ENCODE measurements around the gene GLCE.

The GLCE gene

DNA sequence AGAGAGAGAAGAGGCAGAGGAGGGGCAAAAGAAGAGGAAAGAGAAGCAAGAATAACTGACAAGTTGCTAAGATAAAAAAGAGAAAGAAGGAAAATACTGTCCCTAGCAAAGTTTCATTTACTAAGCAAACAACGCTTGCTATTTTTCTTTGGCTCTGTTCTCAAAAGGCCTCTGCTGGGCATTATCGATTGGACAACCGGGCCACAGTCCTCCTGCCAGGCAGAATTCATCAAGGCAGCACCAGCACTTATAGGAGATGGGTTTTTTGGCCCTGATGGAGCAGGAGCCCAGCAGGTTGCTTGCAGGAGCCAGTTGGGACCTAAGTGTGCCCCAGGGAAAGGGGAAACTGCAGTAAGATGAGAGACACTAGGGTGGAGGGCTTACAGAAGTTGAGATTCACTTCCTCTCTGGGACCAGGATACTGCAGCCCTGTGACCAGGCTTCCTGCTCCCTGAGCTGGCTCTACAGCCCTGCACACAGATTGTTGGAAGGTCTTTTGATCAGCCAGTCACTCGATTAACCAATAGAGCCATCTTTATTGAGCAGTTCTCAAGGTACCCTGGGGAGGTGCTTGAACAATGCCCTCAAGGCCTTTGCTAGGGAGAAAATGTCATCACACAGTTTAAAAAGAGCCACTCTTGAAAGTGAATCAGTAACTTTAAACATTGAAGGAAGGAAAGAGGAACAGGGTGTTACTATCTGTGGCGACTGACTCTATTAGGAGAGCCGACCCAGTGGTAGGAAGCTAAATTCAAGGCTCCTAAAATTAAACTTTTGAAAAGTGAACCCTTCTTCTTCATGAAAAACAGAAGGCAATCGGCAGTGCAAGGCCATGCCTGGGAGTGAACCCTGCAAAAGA, 28.8 kb upstream of the GLCE start:
- Mint-ChIP-seq H3K36me3 (ENCODE audit: low read depth) (no peaks in the 10 kb centered on the region), H3K4me1 (ENCODE audit: low read depth) (no peaks in the 10 kb centered on the region), H3K27ac (no peak overlapping the region), H3K4me3 (no peak overlapping the region), H3K27me3 (no peaks in the 10 kb centered on the region), H3K9me3 (no peaks in the 10 kb centered on the region)

DNA sequence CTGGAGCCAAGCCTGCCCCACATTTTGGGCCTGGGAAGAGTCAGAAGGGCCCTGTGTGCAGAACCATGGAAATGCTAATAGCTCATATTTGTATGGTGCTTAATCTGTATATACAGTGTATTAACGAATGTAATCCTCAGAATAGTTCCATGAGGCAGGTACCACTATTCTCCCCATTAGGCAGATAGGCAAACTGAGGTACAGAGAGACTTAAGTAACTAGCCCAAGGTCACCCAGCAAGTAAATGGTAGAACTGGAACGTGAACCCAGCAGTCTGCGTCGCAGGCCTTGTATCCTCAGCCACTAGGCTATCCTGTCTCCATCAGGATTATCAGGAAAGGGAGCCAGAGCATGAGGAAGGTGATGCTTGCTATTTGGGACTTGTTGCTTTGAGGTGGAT, 28.0 kb upstream of the GLCE start:
- no peaks in the 10 kb centered on the region for H3K36me3 Mint-ChIP-seq (ENCODE audit: low read depth)
- H3K9me3 Mint-ChIP-seq = no peaks in the 10 kb centered on the region
- H3K4me3 Mint-ChIP-seq = no peak overlapping the region
- H3K4me1 Mint-ChIP-seq (ENCODE audit: low read depth) = no peaks in the 10 kb centered on the region
- no peaks in the 10 kb centered on the region for H3K27me3 Mint-ChIP-seq
- no peak overlapping the region for H3K27ac Mint-ChIP-seq

DNA sequence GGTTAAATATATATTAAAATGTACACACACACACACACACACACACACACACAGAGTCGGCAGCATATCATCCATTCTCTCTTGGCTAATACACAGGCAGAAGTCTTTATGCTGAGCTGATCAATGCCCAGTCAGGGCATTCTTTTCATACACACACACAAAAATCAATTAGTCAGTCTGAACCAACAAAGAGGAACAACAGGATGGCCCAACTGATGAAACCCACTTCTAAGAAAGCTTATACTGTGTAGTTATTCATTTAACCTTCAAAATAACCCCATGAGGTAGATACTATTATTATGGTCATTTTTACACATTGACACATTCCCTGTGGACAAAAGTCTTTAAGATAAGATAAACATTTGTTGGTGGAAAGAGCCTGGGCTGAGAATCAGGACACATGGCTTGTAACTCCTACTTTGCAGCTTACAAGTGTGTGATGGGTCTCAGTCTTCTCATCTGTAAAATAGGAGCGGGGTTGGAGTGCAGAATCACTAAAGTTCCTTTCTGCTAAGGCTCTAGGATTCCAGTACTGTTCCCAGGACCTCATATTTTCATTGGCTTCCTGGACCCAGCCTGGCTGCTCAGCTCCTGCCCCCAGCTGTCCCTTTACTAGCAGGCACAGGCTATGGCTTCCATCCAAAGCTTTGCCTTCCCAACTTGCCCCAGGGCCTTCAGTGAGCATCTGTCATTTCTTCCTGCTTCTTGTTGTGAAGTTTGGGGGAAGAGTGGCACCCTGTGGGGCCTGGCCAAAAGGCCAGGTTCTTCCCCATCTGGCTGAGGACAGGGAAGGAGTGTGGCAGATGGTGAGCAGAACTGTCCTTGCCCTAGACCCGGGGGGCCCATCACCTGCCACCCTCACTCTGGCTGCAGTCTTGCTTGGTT, 27.2 kb upstream of the GLCE start:
- no peak overlapping the region for H3K4me3 Mint-ChIP-seq
- peaks cover 5% of the 10 kb centered on the region for H3K27me3 Mint-ChIP-seq
- no peaks in the 10 kb centered on the region for H3K36me3 Mint-ChIP-seq (ENCODE audit: low read depth)
- H3K4me1 Mint-ChIP-seq (ENCODE audit: low read depth) = no peaks in the 10 kb centered on the region
- H3K9me3 Mint-ChIP-seq = no peaks in the 10 kb centered on the region
- no peak overlapping the region for H3K27ac Mint-ChIP-seq

DNA sequence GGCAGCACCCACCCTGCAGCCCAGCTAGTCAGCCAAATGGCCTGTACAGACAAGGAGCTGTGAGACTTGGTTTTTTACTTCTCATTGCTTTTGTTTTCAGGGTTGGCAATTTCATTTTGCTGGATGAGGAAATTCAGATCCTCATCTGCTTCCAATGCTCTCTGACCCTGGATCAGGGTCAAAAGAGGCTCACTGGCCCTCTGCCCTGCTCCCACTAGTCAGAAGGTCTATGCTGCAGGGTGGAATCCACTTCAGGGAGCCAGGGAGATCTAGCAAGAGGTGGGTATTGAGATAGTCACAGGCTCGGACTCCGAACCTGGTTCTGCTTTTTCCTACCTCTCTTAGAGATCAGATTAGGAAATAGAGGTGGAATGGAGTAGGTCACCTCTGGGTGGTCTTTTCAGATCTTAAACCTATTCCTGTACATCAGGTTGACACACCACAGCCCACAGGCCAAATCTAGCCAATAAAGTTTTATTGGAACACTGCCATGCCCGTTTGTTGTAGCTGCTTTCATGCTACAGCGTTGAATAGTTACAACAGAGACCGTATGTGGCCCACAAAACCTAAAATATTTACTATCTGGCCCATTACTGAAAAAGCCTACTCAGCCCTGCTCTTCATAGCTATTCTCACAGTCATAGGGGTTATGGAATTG, 26.4 kb upstream of the GLCE start:
- H3K9me3 Mint-ChIP-seq = no peaks in the 10 kb centered on the region
- H3K27me3 Mint-ChIP-seq = peaks cover 12% of the 10 kb centered on the region
- no peak overlapping the region for H3K4me3 Mint-ChIP-seq

DNA sequence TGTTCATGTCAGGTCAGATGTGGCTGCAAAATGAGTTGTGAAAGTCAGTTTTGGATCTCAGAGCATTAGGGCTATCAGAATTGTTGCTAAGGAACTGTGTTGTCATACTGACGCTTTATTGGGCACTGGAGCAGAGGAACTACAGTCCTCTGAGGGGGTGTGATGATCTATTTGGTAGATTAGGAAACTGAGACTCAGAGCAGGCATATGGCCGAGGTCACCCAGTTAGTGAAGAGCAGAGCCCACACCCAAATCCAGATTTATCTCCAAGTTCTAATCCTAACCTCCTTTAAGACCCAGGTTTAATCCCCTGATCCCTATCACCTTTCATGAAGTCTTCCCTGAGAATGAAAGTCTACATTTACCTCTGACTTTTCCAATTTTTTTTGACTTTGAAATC, 25.6 kb upstream of the GLCE start:
- Mint-ChIP-seq H3K9me3 (no peaks in the 10 kb centered on the region), H3K27me3 (peaks cover 20% of the 10 kb centered on the region), H3K27ac (no peak overlapping the region), H3K4me3 (no peak overlapping the region), H3K36me3 (ENCODE audit: low read depth) (no peaks in the 10 kb centered on the region), H3K4me1 (ENCODE audit: low read depth) (no peaks in the 10 kb centered on the region)

More for the DNA sequence above, 26.4 kb upstream of the GLCE start:
- no peaks in the 10 kb centered on the region for H3K4me1 Mint-ChIP-seq (ENCODE audit: low read depth)
- no peaks in the 10 kb centered on the region for H3K36me3 Mint-ChIP-seq (ENCODE audit: low read depth)
- H3K27ac Mint-ChIP-seq = no peak overlapping the region

DNA sequence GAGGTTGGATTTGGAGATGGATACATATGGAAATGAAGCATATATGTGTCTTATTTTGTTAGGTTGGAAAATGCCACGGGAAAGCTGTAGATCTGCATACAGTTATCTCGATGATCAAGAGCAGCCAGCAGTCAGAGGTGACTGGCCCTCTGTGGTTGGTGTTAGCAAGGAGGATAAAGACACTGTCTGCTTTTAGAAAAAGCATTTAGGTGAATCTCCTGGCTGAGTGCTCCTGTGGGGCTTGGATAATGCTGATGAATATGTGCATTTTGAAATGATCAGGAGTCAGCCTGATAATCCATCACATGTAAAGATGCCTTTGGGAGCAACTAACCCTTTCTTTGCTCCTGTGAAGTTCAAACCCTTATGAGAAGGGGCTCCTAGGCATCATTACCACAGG, 24.9 kb upstream of the GLCE start:
- no peak overlapping the region for H3K4me3 Mint-ChIP-seq
- no peaks in the 10 kb centered on the region for H3K9me3 Mint-ChIP-seq
- no peaks in the 10 kb centered on the region for H3K4me1 Mint-ChIP-seq (ENCODE audit: low read depth)
- no peak overlapping the region for H3K27ac Mint-ChIP-seq
- no peaks in the 10 kb centered on the region for H3K36me3 Mint-ChIP-seq (ENCODE audit: low read depth)
- peaks cover 25% of the 10 kb centered on the region for H3K27me3 Mint-ChIP-seq

DNA sequence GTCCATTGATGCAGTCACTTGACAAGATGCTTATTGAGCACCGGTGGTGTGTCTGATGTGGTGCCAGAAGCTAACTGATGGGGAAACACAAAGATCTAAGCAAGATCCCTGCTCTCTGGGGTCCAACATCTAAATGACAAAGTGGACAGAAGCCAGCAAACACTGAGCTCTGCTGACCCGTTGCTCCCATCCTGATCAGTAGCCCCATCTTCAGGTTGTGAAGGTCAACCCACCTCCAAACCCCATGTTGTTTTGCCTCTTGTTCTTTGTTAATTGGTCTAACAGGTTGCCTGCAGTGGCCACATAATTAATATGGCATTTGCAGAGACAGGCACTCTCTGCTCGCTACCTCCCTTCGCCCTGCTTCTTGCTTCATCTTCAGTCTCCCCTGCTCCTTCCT, 21.5 kb upstream of the GLCE start:
- H3K9me3 Mint-ChIP-seq = no peaks in the 10 kb centered on the region
- H3K4me3 Mint-ChIP-seq = no peak overlapping the region
- H3K27me3 Mint-ChIP-seq = peaks cover 44% of the 10 kb centered on the region
- no peaks in the 10 kb centered on the region for H3K4me1 Mint-ChIP-seq (ENCODE audit: low read depth)
- H3K36me3 Mint-ChIP-seq (ENCODE audit: low read depth) = no peaks in the 10 kb centered on the region
- no peak overlapping the region for H3K27ac Mint-ChIP-seq

DNA sequence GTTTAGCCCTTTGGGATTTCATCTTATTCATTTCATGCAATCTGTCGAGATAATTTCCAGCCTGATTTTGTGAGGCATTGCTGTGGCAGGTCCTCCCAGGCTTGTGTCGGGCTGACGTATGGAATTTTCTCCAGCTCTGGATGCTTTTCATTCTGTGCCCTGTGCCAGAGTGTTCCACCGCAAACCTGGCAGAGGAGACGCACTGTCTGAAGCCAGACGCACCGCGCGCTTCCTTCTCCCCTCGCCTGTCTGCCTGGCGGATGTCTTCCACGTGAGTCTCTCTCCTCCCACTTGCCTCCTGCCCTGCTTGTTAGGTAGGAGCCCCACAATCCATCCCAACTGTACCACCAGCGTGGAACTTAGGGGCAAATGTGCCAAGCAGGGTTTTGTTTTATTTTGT, 20.1 kb upstream of the GLCE start:
- Mint-ChIP-seq H3K4me1 (ENCODE audit: low read depth) (no peaks in the 10 kb centered on the region), H3K27me3 (peaks cover 47% of the 10 kb centered on the region), H3K27ac (no peak overlapping the region), H3K36me3 (ENCODE audit: low read depth) (no peaks in the 10 kb centered on the region), H3K9me3 (no peaks in the 10 kb centered on the region), H3K4me3 (no peak overlapping the region)

DNA sequence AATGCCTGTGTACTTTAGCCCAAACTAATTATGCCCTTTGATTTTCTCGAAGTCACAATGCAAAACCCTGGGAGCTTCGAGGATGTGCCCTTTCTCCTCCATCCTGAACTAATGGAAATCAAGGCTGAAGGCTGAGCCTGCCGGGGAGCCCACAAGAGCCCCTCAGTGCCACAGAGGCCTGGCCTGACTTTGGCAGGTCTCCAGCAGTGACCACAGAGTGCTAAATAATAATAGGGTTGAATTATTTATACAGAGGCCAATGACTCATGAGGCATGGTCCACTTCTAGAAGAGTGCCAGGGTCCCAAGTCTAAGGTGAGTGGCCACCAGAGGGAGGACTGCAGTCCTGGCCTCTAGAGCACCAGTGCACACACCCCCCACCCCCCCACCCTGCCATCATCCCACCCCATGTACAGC, 19.1 kb upstream of the GLCE start:
- Mint-ChIP-seq H3K27ac (no peak overlapping the region), H3K9me3 (no peaks in the 10 kb centered on the region), H3K4me3 (no peak overlapping the region), H3K4me1 (ENCODE audit: low read depth) (no peaks in the 10 kb centered on the region), H3K27me3 (peaks cover 56% of the 10 kb centered on the region), H3K36me3 (ENCODE audit: low read depth) (no peaks in the 10 kb centered on the region)

DNA sequence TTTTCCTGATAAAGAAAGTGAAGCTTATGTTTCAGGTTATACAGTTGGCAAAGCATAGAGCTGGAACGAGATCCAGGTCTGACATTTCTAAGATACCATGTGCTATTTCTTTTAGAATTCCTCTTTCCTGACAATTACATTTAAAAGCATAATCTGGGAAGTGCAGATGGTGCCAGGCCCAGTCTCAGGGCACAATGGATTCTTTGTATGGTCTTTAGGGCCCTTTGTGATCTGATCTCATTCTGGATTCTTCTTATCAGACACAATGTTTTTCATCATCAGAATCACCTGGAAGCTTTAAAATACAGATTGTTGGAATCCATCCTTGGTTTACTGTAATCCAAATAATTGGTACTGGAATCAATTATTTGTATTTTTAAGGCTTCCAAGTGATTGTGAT, 18.6 kb upstream of the GLCE start:
- Mint-ChIP-seq H3K27me3 (peaks cover 56% of the 10 kb centered on the region), H3K4me1 (ENCODE audit: low read depth) (no peaks in the 10 kb centered on the region), H3K36me3 (ENCODE audit: low read depth) (no peaks in the 10 kb centered on the region), H3K27ac (no peak overlapping the region), H3K9me3 (no peaks in the 10 kb centered on the region), H3K4me3 (no peak overlapping the region)

DNA sequence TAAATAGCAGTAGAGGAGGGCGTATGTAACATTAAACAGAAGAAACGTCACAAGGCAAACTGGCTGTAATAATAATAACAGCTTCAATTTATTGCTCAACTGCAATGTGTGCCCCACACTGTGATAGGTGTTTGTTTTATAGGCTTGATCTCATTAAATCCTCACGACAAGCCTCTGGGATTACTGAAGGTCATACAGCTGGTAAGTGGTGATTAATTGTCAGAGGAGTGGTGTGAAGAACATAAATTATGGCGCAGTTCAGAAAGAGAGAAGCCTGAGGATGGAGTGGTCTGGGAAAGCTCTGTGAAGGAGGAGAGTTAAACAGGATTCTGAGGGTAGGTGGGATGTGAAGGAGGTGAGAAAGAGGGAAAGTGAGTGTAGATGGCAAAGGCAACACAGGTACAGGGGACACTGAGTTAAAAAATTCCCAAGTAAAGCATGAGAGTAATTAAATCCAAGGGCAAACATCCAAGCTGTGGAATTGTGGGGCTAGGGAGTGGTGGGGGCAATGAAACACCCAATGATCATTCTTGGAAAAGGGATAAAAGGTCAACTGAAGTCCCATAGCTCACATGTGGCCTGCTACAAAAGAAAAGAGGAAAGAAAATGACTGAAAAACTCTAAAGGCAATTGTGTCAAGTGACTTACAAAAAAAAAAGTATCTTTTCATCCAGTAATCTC, 16.5 kb upstream of the GLCE start:
- peaks cover 59% of the 10 kb centered on the region for H3K27me3 Mint-ChIP-seq
- no peak overlapping the region for H3K27ac Mint-ChIP-seq
- no peak overlapping the region for H3K4me3 Mint-ChIP-seq
- no peaks in the 10 kb centered on the region for H3K9me3 Mint-ChIP-seq
- no peaks in the 10 kb centered on the region for H3K4me1 Mint-ChIP-seq (ENCODE audit: low read depth)
- no peaks in the 10 kb centered on the region for H3K36me3 Mint-ChIP-seq (ENCODE audit: low read depth)

DNA sequence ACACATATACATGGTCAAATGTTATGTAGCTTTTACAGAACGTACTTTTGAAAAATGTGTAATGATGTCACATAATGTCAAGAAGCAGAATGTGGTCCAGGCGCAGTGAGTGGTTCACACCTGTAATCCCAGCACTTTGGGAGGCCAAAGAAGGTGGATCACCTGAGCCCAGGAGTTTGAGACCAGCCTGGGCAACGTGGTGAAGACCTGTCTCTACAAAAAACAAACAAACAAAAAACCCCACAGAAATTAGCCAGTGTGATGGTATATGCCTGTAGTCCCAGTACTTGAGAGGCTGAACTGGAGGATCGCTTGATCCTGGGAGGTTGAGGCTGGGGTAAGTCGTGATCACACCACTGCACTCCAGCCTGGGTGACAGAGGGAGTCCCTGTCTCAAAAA, 15.9 kb upstream of the GLCE start:
- Mint-ChIP-seq H3K4me1 (ENCODE audit: low read depth) (no peaks in the 10 kb centered on the region), H3K36me3 (ENCODE audit: low read depth) (no peaks in the 10 kb centered on the region), H3K27ac (no peak overlapping the region), H3K27me3 (peaks cover 57% of the 10 kb centered on the region), H3K4me3 (no peak overlapping the region), H3K9me3 (no peaks in the 10 kb centered on the region)

DNA sequence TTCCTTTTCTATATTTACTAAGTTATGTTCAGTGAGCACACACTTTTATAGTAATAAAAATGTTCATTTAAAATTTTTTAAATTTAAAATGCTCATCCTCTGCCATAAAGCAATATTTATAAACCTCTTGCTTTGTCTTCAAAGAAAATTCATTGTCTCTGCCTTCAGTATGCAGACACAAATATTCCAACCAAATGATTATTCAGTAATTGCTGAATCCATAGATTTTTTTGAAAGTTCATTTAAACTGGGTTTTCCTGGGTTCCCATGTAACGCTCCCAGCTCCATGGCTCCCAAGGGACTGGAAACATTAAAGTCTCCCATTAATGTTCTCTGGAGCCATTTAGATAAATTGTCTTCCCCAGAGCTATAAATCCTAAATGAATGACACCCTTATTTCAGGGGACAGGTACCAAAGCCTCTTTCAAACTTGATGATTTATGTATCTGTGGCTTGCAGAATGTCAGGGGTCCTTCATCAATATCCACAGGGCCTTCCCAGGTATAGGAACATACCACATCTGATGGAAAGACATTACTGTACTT, 15.2 kb upstream of the GLCE start:
- Mint-ChIP-seq H3K4me3 (no peak overlapping the region), H3K4me1 (ENCODE audit: low read depth) (no peaks in the 10 kb centered on the region), H3K36me3 (ENCODE audit: low read depth) (no peaks in the 10 kb centered on the region), H3K27ac (no peak overlapping the region), H3K9me3 (no peaks in the 10 kb centered on the region), H3K27me3 (peaks cover 57% of the 10 kb centered on the region)

DNA sequence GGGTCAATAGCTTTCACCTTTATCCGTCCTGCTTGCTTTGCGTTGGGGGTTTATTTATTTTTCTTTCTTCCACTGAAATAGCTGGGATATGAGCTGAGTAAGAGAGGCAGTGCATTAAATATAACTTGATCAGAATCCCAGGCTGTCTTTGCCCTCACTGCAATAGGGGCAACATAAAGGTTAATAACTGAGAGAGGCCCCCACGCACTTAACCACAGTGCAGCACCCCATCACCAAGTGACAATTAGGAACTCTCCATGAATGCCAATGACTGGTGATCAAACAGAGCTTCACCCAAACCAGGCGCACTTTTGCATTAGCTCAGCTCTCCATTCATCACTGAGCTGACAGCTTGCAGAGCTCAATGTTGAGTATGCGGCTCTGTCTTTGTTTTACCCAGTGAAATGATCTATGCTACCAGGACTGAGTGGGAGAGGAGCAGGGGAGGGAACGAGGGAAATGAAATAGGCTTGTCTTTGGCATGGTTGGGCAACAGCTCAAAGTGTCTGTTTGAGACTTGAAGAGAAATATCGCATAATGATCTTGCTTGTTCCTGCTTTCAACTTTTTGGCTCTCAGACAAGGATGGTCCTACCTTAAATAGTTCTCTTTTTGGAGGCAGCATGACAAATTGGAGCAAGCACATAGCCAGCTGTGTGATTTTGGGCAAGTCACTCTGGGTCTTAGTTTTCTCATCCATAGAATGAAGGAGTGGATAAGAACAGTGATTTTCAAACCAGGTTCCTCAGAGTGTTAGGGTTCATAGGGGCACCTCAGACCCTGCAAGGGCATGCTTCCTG, 14.5 kb upstream of the GLCE start:
- H3K36me3 Mint-ChIP-seq (ENCODE audit: low read depth) = no peaks in the 10 kb centered on the region
- no peaks in the 10 kb centered on the region for H3K9me3 Mint-ChIP-seq
- H3K4me3 Mint-ChIP-seq = no peak overlapping the region
- peaks cover 63% of the 10 kb centered on the region for H3K27me3 Mint-ChIP-seq
- H3K4me1 Mint-ChIP-seq (ENCODE audit: low read depth) = no peaks in the 10 kb centered on the region
- H3K27ac Mint-ChIP-seq = no peak overlapping the region
